HUDEP-2 (cell line): ENCODE data around the gene AHNAK.
A peak's percentile ranks its signal among the peaks of the same experiment; 100 is the strongest.

Experiments
- DNase-seq, 76 experiments: peaks; one replicate each; lab custom pipeline; 2025; ENCODE audit not compliant: unreplicated experiment in 76 of 76; lab: John Stamatoyannopoulos, UW

Gene AHNAK

DNA sequence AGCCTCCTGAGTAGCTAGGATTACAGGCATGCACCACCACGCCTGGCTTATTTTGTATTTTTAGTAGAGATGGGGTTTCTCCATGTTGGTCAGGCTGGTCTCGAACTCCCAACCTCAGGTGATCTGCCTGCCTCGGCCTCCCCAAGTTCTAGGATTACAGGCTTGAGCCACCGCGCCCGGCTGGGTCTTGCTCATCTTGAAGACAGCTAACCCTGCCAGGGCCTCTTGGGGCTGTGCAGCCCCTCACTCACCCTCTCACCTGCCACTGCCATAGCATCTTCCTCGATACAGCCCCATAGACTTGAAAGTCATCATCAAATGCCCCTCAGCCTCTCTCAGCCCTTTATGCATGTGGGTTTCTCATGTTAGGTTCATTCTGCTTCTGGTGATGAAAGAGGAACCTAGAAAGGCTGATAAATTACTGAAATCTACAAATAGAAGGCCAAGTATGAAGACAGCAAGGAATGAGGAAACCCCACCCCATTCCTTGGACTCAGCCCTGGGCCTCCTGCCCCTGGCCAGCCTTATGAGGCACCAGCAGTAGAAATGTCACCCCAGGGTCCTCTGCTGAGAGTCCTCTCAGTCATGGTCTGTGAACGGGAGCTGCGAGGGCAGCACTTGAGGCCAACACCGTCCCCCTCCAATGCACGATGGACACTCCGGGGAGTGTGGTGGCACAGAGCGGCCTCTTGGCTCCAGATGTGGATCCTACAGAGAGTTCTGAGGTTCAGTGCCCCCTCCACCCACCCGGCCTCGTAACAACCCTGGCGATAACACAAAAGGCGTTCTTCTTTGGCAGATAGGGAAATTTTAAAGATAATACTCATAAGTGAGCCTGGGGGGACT is 103.0 kb downstream of the AHNAK start:
- peak in 5 of 76 experiments; percentile 11 to 32 (median 21) for DNase-seq

GRCh38 chr11:62439785-62440602 is 106.6 kb downstream of the AHNAK start:
- no peak for DNase-seq

DNA sequence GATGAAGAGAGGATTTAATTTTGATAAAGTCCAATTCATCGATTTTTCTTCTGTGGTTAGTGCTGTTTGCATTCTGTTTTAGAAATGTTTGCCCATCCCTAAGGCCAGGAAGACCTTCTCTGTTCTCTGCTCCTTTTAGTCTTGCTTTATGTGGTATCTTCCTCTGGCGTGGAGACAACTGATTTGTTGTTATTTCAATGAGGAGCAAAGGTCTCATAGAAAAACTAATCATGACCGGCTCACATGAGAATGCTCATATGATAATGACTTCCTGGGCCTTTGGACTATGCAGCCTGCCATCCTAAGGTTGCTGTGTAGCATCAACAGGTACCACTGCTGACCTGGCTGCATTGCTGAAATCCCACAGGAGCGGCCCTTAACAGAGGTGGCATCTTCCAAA is 108.0 kb downstream of the AHNAK start:
- DNase-seq = no peak

GRCh38 chr11:62437616-62438015 is 109.0 kb downstream of the AHNAK start:
- DNase-seq = no peak

DNA sequence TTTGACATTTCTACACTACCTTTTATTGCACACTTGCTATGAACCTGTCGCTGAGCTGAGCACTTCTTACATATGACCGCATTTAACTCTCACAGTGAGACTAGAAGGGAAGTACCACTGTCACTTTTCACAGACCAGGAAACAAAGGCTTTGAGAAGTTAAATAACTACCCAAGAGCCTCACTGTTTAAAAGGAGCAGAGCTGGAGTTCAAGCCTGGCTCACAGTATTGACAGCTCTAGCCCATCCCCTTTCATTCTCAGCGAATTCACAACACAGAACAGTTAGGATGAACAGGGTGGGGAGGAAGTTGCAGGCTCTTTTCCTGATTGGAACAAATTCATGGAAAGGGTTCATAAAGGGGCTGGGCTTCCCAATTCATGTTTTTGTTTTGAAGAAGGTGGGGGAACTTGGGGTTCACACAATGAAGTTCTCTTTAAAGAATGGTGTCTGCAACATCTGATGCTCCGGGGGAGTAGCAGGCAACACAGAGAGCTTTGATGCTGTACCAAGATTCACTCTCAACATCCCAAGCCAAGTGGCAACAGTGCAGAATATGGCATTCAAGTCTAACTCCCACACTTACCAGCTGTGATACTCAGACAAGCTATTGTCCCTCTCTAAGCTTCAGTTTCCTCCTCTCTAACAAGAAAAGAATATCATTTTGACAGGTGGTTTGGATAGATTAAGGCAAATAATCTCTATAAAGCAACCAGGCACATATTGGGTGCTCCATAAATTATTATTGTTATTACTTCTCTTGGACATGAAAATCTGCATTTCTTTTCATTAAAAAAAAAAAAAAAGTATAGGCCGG is 110.6 kb downstream of the AHNAK start:
- peak in 4 of 76 experiments; percentile 4 to 27 (median 10) for DNase-seq

DNA sequence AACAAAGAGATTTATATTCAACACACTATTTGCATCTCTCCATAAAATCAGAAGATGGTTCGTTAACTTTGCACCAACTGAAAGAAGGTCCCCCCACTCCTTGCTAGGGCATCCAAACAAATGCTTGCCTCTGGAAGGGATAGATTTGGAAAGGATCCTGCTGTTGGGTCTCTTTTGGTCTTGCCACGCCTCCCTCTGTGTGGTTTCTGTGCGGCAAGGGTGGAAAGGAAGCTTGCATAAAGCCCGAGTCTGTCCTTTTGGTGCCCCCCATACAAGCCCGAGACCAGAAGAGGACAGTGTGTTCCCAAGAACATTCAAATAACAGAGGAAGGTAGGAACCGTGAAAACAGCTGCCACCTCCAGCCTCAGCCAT is 112.7 kb downstream of the AHNAK start:
- no peak for DNase-seq

DNA sequence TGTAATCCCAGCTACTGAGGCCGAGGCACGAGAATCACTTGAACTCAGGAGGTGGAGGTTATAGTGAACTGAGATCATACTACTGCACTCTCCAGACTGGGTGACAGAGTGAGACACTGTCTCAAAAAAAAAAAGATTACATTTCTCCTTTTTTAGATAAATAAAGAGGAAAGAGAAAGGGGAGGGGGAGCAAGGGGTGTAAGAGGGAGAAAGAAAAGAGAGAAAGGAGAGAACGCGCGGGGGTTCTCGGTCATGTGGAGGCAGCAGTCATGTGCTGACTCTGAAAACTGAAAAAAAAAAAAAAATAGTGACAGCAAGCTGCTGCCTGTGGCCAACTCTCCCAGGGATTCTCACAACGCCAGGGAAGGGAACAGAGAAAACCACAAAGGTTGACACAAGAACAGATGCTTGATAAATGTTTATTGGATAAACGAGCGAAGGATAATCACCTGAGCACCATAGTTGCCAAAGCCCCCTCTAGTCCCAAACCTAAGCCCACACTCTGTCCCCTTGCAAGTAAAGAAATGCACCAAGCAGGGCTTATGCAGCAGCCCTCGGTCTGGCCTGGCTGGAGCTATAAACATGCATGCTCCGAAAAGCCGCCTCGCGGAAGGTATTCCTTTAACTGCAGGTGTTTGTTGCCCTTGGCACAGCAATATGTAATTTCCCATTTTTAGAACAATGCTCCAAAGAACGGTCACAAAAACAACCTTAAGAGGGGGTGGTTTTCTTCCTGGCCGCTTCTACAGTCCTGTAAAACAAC is 113.3 kb downstream of the AHNAK start:
- DNase-seq = no peak

DNA sequence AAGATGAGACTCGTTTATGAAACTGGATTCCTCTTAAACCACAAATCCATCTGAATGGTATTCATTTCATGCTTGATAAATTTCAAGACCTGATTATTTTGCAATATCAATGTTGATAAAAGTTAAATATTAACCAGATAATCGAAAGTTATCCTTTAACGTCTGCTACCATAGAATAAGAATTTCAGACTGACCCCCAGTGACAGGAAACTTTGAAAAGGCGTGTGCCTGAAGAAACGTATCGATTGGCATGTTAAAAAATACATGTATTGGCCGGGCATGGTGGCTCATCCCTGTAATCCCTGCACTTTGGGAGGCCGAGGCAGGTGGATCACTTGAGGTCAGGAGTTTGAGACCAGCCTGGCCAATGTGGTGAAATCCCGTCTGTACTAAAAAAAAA is 113.9 kb downstream of the AHNAK start:
- no peak for DNase-seq

- DNase-seq = peak in 1 of 76 experiments; percentile 4
Observed at GRCh38 chr11:62431171-62431901, 115.3 kb downstream of the AHNAK start.

GRCh38 chr11:62430425-62430824 is 116.2 kb downstream of the AHNAK start:
- DNase-seq = no peak

GRCh38 chr11:62428871-62429560 is 117.6 kb downstream of the AHNAK start:
- no peak for DNase-seq

DNA sequence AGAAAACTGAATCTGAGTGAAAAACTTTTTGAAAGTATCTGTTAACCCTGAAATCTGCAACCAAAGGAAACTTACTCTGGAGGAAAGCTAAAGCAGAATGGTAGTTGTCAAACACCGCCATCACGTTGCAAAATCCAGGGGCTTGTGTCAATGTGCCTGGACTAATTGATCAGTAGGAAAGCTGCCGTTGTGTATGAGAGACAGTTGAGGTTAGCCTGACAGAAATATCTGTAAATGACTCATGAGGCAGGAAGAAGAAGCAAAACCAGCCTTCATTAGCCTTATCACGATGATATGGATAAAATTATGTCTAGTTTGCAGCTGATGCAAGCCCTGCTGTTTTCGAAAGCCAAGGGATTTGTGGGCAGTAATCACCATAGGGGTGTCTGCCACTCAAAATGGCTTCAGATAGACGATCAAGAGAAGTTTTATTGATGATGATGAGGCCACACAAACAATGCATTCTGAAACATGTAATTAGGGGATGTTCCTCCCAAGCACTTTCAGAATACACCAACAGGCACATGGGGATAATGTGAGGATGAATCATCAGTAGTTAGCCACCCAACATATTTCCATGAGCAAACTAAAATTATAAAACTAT is 118.9 kb downstream of the AHNAK start:
- peak in 10 of 76 experiments; percentile 7 to 37 (median 22) for DNase-seq

- no peak for DNase-seq
Observed at GRCh38 chr11:62423012-62423411, 123.6 kb downstream of the AHNAK start.

GRCh38 chr11:62421996-62422395 is 124.6 kb downstream of the AHNAK start:
- peak in 1 of 76 experiments; percentile 18 for DNase-seq

DNA sequence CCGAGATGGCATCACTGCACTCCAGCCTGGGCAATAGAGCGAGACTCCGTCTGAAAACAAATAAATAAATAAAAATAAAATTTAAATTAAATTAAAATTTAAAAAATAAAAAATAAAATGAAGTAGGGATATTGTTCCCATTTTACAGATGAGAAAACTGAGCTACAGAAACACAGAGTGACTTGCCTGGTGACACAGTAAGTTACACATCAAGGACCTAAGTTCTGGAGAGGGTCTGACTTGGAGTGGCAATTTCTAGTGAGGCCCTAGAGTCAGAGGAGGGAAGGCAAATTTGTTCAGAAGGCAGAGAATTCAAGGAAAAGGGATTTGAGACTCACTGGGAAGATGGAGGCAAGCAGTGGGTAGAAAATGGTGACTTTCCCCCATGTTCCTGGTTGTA is 125.7 kb downstream of the AHNAK start:
- no peak for DNase-seq

DNA sequence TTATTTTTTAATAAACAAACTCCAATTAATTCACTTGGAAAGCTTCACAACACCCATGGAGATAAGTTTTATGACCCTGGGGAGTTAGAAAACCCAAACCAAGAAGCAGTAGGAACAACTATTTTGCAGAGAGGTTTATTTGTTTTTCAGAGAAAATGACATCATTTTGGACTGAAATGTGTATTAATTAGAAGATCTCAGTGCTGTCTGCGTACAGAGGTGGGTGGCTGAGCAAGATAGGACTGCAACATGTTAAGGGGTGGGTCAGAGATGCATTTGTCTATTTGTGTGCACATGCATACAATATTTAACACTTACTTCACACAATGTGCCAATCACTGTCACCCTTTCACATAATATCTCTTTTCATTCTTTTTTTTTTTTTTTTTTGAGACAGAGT is 126.7 kb downstream of the AHNAK start:
- DNase-seq = no peak

DNA sequence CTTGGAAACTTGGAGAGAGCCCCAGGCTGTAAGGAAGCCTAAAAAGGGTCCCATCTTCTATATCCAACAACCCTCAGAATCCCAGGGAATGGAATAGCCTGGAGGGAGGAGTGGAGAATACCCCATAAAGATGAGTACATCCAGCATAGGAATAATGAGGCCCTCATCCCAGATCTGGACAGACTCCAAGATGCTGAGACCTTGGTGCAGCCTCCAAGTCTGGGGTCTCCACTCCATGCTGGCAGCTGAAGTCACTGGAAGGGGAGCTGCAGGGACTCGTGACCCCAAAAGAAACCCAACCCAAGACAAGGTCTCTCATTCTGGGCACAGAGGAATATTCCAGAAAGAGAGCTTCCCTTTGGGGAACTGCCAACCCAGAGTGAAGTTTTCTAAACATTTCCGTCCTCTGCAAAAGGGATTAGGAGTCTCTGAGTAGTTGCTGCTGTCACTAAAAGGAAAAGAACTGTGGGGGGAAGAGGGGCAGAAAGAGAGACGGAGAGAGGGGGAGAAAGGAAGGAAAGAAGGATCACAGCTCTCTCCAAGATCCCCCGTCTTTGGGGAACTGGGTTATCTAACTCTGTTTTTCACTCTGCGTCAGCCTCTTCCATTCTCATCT is 127.2 kb downstream of the AHNAK start:
- DNase-seq = no peak

- DNase-seq = no peak
Observed at GRCh38 chr11:62418733-62419132, 127.9 kb downstream of the AHNAK start, which contains the start of gene SCGB1A1. SCGB1A1 (plus strand) TSS chr11:62419033; CDS start chr11:62419096, 63 bp downstream.
